C4-2B (cell line): ENCODE results near the gene TNFSF13B.

Experiments used
- ZFX ChIP-seq: fragments of 450-650 bp; IDR thresholded peaks from 2 replicates; pipeline ENCODE4 v1.6.1; 2017
- TF ChIP-seq, protein P1 (sequence below): fragments of 450-650 bp; conservative IDR thresholded peaks from 2 replicates; pipeline ENCODE4 v1.5.1; 2017; ENCODE audit warnings: mild to moderate bottlenecking

DNA sequence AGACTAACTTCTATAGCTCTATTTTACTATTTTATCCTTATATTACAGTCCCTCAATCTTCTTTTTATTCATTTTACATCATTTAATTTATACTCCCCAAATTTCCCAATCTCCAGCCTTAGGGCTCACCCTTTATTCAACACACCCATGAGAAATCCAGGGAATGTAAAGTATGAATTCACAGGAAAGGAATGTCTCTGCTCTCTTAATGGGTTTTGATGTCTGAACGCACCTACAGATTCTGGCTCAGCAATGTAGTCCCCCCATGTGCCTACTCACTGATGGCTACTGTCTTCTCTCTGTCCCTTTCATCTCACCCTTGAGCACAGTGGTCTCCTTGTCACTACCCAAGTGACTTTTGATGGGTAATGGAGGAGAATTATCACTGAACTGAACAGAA lies 32.8 kb downstream of the TNFSF13B start:
- TF ChIP-seq, protein P1, sequence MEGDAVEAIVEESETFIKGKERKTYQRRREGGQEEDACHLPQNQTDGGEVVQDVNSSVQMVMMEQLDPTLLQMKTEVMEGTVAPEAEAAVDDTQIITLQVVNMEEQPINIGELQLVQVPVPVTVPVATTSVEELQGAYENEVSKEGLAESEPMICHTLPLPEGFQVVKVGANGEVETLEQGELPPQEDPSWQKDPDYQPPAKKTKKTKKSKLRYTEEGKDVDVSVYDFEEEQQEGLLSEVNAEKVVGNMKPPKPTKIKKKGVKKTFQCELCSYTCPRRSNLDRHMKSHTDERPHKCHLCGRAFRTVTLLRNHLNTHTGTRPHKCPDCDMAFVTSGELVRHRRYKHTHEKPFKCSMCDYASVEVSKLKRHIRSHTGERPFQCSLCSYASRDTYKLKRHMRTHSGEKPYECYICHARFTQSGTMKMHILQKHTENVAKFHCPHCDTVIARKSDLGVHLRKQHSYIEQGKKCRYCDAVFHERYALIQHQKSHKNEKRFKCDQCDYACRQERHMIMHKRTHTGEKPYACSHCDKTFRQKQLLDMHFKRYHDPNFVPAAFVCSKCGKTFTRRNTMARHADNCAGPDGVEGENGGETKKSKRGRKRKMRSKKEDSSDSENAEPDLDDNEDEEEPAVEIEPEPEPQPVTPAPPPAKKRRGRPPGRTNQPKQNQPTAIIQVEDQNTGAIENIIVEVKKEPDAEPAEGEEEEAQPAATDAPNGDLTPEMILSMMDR: no peak
- TF ChIP-seq ZFX: no peak
